Uterus (tissue), 2 donors: Measurements from ENCODE around the gene HDAC3.

Experiments used
- CTCF ChIP-seq, 4 experiments: fragments of 200-600 bp in 2 of 4; fragments of 450-650 bp in 2 of 4; sonication (generic) in 2 of 4; IDR thresholded peaks; one replicate each; pipeline ENCODE4 v1.5.1; 2016 to 2019; ENCODE audit warnings: antibody characterized with exemption in 4 of 4, mild to moderate bottlenecking in 2 of 4, moderate library complexity in 1 of 4
- POLR2A ChIP-seq, 2 donors: fragments of 450-650 bp; IDR thresholded peaks; one replicate each; pipeline ENCODE4 v1.6.1; 2016; ENCODE audit warnings: antibody characterized with exemption in 2 of 2, mild to moderate bottlenecking in 1 of 2, moderate library complexity in 1 of 2

GRCh38 chr5:141628175-141628788, 8.4 kb downstream of the HDAC3 start:
- no peak for TF ChIP-seq POLR2A (IDR thresholded peaks at IDR 0.05)
- no peak for TF ChIP-seq CTCF (IDR thresholded peaks at IDR 0.05)
